HG03457 (cell line): Measurements from ENCODE around the gene DQX1.
"Not testable (repeated sequence)": the region's sequence is repeated elsewhere in the genome, so short reads cannot be mapped to it uniquely, and the experiment has no call there.

ENCODE experiments used
- ATAC-seq: cut with Tn5 transposase; IDR thresholded peaks from one replicate; pipeline ENCODE4 v1.9.1; 2021; ENCODE audit warnings: moderate number of reproducible peaks; ENCODE audit not compliant: unreplicated experiment

DQX1 gene

DNA sequence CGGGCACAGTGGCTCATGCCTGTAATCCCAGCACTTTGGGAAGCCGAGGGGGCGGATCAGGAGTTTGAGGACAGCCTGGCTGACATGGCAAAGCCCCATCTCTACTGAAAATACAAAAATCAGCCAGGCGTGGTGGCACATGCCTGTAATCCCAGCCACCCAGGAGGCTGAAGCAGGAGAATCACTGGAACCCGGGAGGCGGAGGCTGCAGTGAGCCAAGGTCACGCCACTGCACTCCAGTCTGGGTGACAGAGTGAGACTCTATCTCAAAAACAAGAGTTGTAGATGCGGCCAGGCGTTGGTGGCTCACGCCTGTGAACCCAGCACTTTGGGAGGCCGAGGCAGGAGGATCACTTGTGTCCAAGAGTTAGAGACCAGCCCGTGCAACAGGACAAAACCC lies 55.3 kb downstream of the DQX1 start:
- not testable (repeated sequence) for ATAC-seq
